Stimulated activated CD4-positive, alpha-beta T cell treated with anti-CD3 and anti-CD28 coated beads, Interleukin-15, amount 100 ng/mL, for 48 hours (primary cell): Measurements from ENCODE around the gene ZFP64.
"Not testable (repeated sequence)": the region's sequence is repeated elsewhere in the genome, so short reads cannot be mapped to it uniquely, and the experiment has no call there.

Experiments
- DNase-seq, 2 donors: peaks; one replicate each; pipeline ENCODE4 v3.0.0-alpha.2; 2020; ENCODE audit warnings: low read depth in 2 of 2

Gene ZFP64

DNA sequence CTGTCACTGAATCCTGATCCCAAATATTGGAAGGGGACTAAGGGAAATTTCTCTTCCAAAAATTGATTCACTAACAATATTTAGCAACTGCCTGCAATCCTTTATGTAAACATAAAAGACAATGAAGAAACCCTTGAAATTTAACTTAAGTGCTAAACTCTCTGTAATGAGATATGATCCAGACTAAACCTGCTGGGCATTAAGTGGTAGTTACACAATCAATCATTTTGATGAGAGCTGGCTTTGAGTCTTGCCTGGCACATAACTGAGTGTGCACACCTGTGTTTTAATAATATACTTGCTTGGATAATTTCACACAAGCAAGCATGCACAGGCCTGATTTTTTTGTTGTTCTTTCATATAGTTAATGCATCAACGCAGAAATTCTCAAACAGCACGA lies 9.8 kb upstream of the ZFP64 start:
- no peak for DNase-seq

DNA sequence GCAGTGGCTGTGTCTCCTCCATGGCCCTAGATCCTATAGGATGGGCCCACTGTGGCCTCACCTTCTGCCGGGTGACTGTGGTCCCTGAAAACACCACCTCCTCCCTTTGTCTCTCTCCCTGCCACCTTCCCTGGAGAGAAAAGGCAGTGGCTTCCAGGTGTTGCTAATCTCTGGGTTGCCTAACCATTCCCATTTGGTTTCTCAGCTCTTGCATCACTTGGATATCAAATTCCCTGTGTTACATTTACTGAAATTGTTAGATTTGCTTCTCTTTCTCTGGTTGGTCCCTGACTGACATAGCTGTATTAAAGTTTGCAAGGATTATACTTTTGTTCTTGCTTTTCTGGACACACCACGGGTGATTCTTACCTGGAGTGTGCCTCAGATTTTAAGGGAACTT lies 9.3 kb upstream of the ZFP64 start:
- DNase-seq = no peak

DNA sequence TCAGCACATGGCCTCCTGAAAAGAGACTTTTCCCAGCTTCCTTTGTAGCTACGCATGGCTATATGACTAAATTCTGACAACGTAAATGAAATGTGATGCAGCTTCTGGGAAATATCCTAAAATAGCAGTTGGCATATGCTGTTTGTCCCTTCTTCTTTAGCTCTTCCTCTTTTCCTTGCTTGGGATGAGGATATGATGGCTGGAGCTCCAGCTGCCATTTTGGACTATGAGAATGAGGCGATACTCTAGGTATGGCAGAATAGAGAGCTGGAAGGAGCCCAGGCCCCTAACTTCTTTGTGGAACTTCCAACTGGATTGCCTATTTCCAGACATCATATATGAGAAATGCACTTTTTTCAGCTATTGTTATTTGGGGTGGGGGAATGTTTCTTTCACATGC lies 5.3 kb upstream of the ZFP64 start:
- no peak for DNase-seq

- DNase-seq = no peak
Measured at GRCh38 chr20:52193886-52194545, 2.4 kb upstream of the ZFP64 start.

- no peak for DNase-seq
Measured at GRCh38 chr20:52193133-52193532, 1.6 kb upstream of the ZFP64 start.

DNA sequence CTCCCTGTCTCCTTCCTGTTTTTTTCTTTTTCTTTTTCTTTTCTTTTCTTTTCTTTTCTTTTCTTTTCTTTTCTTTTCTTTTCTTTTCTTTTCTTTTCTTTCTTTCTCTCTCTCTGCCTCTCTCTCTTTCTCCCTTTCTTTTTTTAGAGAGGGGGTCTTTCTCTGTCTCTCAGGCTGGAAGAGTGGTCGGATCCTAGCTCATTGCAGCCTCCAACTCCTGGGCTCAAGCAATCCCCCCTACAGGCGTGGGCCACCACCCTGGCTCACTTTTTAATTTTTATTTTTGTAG lies 1.1 kb upstream of the ZFP64 start:
- DNase-seq = not testable (repeated sequence)

DNA sequence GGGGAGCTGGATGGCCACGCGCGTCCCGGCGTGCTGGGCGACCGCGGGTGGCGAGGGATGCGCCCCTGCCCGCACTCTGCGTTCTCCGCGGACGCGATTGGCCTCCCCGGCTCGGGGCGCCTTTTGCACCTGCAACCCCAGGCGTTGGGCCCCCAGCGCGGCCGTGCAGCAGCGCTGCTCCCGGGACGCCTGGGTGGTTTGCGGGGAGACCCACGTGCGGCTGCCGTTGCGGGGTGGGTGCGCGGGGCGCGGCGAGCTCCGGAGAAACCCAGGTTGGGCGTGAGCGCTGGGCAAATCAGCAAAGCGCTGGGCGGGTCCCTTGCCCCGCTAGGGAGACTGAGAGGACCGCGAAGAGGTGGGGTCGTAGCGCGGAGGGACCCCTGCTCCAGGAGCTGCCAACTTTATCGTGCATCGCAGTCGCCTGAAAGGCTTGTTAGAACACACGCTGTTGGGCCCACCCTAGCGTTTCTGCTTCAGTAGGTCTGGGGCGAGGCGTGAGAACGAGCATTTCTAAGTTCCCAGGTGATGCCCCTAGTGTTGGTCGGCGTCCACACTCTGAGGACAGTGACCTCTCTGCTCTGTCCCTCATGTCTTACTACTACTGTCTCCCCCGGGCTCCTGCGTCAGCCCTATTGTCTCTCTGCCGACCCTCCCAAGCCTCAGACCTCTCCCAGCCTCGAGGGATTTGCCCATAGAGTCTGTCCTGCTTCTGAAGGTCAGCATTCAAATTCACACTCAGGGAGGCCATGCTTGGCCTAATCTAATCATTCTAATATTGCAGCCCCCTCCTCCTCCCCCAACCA lies 538 bp upstream of the ZFP64 start:
- DNase-seq = peak; percentile 16 to 33

GRCh38 chr20:52190437-52191131 lies 995 bp downstream of the ZFP64 start:
- DNase-seq = peak in 1 of 2 donors; percentile 28

DNA sequence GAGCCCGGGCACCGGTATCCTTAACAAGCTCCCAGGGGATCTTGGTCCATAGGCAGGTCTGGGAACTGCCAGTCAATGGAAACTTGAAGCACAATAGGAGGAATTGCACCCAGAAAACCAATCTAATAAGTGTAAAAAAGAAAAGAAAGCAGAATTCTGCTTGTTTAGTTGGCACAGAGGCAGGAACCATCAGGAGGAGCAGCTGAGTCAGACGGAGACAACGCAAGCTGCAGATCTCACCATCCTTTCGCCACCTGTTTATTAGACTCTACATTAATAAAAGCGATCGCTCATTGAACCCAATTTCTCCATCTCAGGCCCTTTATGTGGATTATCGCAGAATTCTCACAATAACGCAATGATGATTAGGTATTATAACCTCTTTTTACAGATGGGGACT lies 9.8 kb downstream of the ZFP64 start:
- no peak for DNase-seq

DNA sequence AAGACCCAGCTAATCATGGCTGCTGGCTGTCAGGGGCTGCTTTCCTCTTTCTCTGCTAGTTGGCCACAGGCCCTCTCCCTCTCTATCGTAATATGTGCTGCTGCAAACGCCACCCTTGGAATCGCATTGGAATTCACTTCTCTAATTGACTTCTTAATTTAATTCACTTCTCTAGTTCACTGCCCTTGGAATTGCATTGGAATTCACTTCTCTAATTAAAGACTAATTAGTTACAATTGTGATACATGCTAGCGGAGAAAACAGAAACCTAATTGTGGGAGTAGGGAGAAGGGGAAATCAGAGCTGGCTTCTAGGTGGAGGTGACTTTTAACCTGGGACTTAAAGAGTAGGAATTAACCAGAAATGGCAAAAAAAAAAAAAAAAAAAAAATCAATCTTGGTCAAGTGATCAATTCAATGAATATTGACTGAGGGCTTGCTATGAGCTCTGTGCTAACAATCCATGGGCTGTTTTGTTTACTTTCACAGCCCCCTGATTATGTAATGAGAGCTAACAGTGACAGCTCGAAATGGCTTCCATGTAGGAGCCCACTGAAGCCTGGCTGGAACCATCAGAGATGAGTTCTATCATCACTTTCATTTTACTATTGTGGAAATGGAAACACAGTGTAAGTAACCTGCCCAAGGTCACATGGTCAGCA lies 11.3 kb downstream of the ZFP64 start:
- DNase-seq = no peak

GRCh38 chr20:52179331-52180179 lies 12.0 kb downstream of the ZFP64 start:
- no peak for DNase-seq

DNA sequence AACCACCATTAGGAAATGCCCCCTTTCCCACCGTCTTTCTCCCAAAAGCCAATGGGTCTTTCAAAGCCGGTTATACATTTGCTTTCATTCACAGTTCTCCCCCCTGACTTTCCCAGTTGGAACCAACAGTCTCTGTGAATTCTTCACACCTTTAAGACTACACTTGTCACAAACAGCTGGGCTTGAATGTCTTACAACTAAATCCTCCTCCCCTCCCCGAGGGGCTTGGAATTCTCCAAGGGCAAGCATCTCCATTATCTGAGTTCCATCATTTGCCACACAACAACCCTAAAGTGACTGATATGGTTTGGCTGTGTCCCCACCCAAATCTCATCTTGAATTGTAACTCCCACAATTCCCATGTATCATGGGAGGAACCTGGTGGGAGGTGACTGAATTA lies 12.9 kb downstream of the ZFP64 start:
- no peak for DNase-seq

GRCh38 chr20:52175840-52176239 lies 15.7 kb downstream of the ZFP64 start:
- DNase-seq = no peak

DNA sequence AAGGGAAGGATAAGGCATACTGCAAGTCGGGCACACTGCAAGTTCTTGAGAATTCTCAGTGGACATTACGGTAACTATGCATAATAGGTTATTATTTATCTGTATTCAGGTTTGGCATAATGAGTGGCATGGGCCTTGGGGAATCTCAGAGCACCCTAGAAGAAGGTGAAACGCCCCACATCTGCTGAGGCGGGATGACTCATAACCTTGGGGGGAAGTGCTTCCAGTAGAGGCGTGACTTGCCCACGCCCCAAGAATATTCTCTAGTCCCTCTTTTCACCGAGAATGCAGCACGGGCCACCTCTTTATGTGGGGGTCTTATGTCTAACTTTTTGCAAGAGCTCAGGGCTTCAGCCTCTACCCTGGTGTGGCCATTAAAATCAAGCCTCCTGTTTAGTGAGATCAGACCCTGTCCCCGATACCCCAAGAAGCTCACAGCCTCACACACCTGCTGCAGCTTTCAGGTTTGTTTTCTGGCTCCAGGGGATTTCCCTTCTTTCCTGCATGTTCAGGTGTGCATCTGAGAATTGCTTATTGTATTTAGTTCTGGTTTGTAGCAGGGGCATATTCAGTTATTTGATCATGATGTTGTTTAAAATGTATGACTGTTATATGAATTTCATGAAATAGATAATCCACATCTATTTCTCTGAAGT lies 19.1 kb downstream of the ZFP64 start:
- DNase-seq = no peak

- no peak for DNase-seq
Measured at GRCh38 chr20:52171025-52171424, 20.6 kb downstream of the ZFP64 start.

DNA sequence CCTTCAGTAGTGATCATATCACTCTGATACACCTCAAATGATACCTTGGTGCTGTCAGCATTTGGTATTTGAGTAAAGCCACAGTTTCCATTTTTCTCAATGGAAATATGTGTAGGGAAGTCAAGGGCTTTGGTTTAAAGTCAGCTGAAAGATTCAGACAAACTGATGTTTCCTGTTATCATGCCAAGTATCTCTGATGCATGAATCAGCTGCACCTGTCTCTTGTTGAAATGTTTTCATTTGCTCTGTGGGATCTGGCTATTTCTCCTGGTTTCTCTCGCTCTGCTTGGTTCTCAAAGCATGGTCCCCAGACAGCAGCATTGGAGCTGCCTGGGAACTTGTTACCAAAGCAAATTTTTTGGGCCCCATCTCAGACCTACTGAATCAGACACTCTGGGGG lies 23.5 kb downstream of the ZFP64 start:
- no peak for DNase-seq

- no peak for DNase-seq
Measured at GRCh38 chr20:52167232-52167840, 24.2 kb downstream of the ZFP64 start.

GRCh38 chr20:52166150-52166549 lies 25.4 kb downstream of the ZFP64 start:
- no peak for DNase-seq

- DNase-seq = no peak
Measured at GRCh38 chr20:52160621-52161204, 30.9 kb downstream of the ZFP64 start.

GRCh38 chr20:52160049-52160570 lies 31.5 kb downstream of the ZFP64 start:
- no peak for DNase-seq
